GM12892 (cell line): ENCODE data around the gene KPNA1.

Experiments
- POLR2A ChIP-seq: IDR thresholded peaks from 2 replicates; pipeline ENCODE4 v1.6.1; 2011; ENCODE audit warnings: low read depth, low read length, control low read depth
- POLR2AphosphoS5 ChIP-seq: IDR thresholded peaks from 2 replicates; pipeline ENCODE4 v1.6.1; 2011; ENCODE audit warnings: low read depth, low read length, control low read depth
- TAF1 ChIP-seq: IDR thresholded peaks from 2 replicates; pipeline ENCODE4 v1.6.1; 2011; ENCODE audit warnings: low read depth, mild to moderate bottlenecking, control low read depth, low read length, borderline replicate concordance

DNA sequence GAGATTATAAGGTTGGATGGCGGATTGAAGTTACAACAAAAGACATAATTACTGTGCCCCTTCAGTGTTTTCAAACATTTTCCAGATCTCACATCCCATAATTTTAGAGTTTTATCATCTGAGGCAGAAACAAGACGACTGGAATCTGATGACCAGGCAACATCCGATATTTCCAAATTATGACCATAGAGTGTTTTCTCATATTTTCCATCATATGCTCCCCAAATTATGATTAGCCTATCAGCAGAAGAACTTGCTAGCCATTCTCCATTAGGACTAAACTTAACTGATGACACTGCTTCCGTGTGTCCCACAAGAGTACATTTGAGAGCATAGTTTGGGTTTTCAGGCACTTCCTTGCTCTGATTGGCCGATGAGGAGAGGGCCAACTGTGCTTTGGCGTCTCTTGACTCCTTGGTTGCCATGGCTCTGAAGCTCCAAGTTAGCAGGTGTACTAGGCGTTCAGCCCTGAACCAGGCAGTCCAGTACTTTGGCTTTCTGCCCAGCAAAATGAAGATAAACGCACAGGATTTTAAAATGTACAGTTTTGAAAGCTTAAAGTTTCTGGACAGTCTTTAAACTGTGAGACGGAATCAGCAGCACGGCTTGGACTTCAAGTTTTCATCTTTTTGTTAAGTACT, 99.5 kb downstream of the KPNA1 start:
- no peak for TF ChIP-seq POLR2A
- no peak for TF ChIP-seq TAF1
- no peak for TF ChIP-seq POLR2AphosphoS5
